ENCODE measurements around the gene CLEC2B. TPM values are rescaled to one million over a fixed set of nuclear protein-coding genes. Genes with fewer than 3 reads are reported as not detected.

The CLEC2B gene
- total RNA-seq, 1 donor from 2014 or later, result 0.19 TPM

DNA sequence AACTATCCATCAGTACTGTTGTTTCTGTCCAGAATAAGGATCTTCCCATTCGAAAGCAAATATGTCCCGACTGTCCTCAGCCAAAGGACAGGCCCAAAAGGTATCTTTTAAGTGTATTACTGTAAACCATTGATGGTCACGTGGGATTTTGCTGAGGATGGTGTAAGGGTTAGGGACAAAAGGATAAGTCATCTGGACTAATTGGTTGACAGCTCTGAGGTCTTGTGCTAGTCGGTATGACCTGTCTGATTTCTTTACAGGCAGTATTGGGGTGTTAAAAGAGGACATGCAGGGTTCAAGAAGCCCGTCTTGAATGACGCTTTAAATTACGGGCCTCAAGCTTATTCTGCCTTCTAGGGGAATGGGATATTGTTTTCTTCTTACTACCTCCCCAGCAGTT lies 38.6 kb upstream of the CLEC2B start:
- Mint-ChIP-seq H3K9me3 (peaks cover 28% of the 10 kb centered on the region), H3K27me3 (ENCODE audit: low read depth) (no peaks in the 10 kb centered on the region), H3K4me1 (no peaks in the 10 kb centered on the region), H3K36me3 (ENCODE audit: low read depth) (peaks cover 12% of the 10 kb centered on the region), H3K4me3 (no peak overlapping the region), H3K27ac (ENCODE audit: unreplicated experiment) (no peak overlapping the region)
- TF ChIP-seq, protein P1, sequence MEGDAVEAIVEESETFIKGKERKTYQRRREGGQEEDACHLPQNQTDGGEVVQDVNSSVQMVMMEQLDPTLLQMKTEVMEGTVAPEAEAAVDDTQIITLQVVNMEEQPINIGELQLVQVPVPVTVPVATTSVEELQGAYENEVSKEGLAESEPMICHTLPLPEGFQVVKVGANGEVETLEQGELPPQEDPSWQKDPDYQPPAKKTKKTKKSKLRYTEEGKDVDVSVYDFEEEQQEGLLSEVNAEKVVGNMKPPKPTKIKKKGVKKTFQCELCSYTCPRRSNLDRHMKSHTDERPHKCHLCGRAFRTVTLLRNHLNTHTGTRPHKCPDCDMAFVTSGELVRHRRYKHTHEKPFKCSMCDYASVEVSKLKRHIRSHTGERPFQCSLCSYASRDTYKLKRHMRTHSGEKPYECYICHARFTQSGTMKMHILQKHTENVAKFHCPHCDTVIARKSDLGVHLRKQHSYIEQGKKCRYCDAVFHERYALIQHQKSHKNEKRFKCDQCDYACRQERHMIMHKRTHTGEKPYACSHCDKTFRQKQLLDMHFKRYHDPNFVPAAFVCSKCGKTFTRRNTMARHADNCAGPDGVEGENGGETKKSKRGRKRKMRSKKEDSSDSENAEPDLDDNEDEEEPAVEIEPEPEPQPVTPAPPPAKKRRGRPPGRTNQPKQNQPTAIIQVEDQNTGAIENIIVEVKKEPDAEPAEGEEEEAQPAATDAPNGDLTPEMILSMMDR (conservative IDR thresholded peaks at IDR 0.05), result no peak
- DNase-seq (ENCODE audit: low read depth, low spot score), result no peak

DNA sequence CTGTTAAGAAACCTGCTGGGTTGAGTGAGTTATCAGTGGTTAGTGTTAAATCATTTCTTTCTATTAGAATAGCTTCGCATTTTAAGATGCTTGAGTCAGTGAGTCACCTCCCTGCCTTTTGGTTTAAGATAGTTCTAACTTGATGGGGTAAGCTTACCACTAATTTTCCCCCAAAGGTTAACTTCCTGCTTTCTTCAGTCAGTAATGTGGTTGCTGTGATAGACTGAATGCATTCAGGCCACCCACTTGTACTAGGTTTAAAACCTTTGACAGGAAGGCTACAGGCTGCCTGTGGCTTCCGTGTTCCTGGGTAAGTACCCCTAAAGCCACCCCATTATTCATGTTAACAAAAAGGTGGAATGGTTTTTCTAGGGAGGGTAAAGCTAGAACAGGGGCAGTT lies 37.7 kb upstream of the CLEC2B start:
- H3K9me3 Mint-ChIP-seq, result peaks cover 27% of the 10 kb centered on the region
- no peak for DNase-seq (ENCODE audit: low read depth, low spot score)
- TF ChIP-seq, protein P1 (conservative IDR thresholded peaks at IDR 0.05), result no peak
- H3K4me1 Mint-ChIP-seq, result no peaks in the 10 kb centered on the region
- no peaks in the 10 kb centered on the region for H3K27me3 Mint-ChIP-seq (ENCODE audit: low read depth)
- no peak overlapping the region for H3K27ac Mint-ChIP-seq (ENCODE audit: unreplicated experiment)
- no peak overlapping the region for H3K4me3 Mint-ChIP-seq
- peaks cover 13% of the 10 kb centered on the region for H3K36me3 Mint-ChIP-seq (ENCODE audit: low read depth)

DNA sequence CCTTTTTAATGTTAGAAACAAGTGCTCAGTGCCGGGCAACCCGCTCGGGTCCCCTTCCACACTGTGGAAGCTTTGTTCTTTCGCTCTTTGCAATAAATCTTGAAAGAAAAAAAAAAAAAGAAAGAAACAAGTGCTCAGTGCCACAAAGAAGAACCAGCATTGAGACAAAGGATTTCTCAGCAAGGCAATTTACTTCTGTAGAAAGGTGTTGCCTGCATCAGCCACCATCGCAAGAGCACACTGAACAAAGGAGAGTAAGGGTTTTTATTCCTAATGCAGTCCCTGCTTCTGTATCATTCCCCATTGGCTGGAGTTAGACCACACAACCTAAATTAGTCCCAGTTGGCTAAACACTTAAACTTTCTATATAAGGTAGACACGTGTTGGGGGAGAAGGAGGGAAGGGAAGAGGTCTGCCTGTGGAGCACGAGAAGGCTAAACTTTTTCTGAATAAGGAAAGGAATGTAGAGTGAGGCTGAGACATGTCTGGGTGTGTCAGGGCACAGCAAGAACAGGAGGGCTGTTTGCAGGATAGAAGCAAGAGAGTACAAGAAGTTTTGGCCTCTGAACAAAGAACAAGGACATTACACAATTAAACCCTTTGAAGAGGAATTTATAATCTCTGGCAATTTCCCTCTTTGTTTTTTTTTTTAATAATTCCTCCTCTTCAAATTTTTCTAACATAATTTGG lies 33.5 kb upstream of the CLEC2B start:
- H3K36me3 Mint-ChIP-seq (ENCODE audit: low read depth), result peaks cover 12% of the 10 kb centered on the region

DNA sequence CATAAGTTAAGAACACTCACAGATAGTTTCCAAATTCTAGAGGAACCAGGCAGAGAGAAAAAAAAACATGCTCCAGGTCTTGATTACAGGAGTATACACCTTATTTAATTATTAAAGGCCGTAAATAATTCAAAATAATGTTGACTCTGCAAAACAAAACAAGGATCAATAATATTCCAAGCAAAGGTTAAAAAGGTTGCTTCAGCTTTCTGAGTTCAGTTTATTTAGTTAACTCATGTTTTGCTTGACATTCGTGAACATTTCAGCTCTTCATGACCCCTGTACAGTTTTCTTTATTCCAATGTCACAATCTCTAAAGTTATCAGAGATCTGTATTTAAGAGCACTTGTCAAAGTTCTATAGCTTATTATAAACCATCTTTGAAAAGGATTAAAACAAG lies 31.8 kb upstream of the CLEC2B start:
- peaks cover 10% of the 10 kb centered on the region for H3K9me3 Mint-ChIP-seq
- H3K27ac Mint-ChIP-seq (ENCODE audit: unreplicated experiment), result no peak overlapping the region
- H3K4me1 Mint-ChIP-seq, result no peaks in the 10 kb centered on the region
- H3K4me3 Mint-ChIP-seq, result no peak overlapping the region
- H3K36me3 Mint-ChIP-seq (ENCODE audit: low read depth), result peaks cover 12% of the 10 kb centered on the region
- DNase-seq (ENCODE audit: low read depth, low spot score), result no peak
- TF ChIP-seq, protein P1 (conservative IDR thresholded peaks at IDR 0.05), result no peak
- no peaks in the 10 kb centered on the region for H3K27me3 Mint-ChIP-seq (ENCODE audit: low read depth)

More for the DNA sequence above, 33.5 kb upstream of the CLEC2B start:
- H3K27ac Mint-ChIP-seq (ENCODE audit: unreplicated experiment), result no peak overlapping the region
- H3K27me3 Mint-ChIP-seq (ENCODE audit: low read depth), result no peaks in the 10 kb centered on the region
- DNase-seq (ENCODE audit: low read depth, low spot score), result no peak
- no peak overlapping the region for H3K4me3 Mint-ChIP-seq
- H3K9me3 Mint-ChIP-seq, result peaks cover 13% of the 10 kb centered on the region
- no peaks in the 10 kb centered on the region for H3K4me1 Mint-ChIP-seq
- TF ChIP-seq, protein P1 (conservative IDR thresholded peaks at IDR 0.05), result no peak

- H3K4me3 Mint-ChIP-seq, result no peak overlapping the region
- peaks cover 9% of the 10 kb centered on the region for H3K36me3 Mint-ChIP-seq (ENCODE audit: low read depth)
Measured at GRCh38 chr12:9899209-9899608, 30.1 kb upstream of the CLEC2B start.

More at GRCh38 chr12:9899209-9899608, 30.1 kb upstream of the CLEC2B start:
- Mint-ChIP-seq H3K9me3 (peaks cover 8% of the 10 kb centered on the region), H3K27ac (ENCODE audit: unreplicated experiment) (no peak overlapping the region), H3K4me1 (no peaks in the 10 kb centered on the region), H3K27me3 (ENCODE audit: low read depth) (no peaks in the 10 kb centered on the region)
- DNase-seq (ENCODE audit: low read depth, low spot score), result no peak
- TF ChIP-seq, protein P1 (conservative IDR thresholded peaks at IDR 0.05), result no peak
